ENCODE results near the gene MYO19. TPM values are rescaled to one million over a fixed set of nuclear protein-coding genes. Genes with fewer than 3 reads are reported as not detected.

MYO19 gene
- total and polyA plus RNA-seq, 2 of the 8 experiments (the other 6 are each of a cell fraction or from before 2014, with no cell fraction given), result 126 to 163 TPM

DNA sequence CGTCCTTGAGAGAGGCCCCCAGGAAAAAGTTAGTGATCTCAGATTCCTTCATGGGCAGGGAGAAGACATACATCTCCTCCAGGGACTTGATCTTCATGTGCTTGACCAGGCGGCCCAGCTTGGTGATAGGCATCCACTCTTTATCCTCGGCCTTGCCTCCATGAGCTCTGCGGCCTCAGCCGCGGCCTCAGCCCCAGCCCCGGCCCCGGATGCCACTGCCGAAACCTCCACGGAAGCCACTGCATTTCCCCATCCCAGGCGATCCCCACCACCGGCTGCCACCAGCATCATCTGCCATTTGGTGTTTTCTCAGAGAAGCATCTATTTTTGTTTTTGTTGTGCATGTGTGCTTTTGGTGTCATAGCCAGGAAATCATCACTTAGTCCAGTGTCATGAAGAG is 40.4 kb upstream of the MYO19 start:
- no peak overlapping the region for H3K4ac ChIP-seq (replicated peaks; ENCODE audit: insufficient read length, low read depth, low read length)
- peaks cover 0 to 2% of the 10 kb centered on the region in 2 experiments for H4K20me1 ChIP-seq (replicated peaks in 1 of 2; ENCODE audit: control insufficient read depth in 1 of 2, insufficient read depth in 2 of 2, low read length in 2 of 2)
- H2BK5ac ChIP-seq (ENCODE audit: low read depth, low read length), result no peak overlapping the region
- DNase-seq (ENCODE audit: low read depth in 1 of 2, low spot score in 2 of 2) (no peak), FAIRE-seq (no peak)
- H2BK12ac ChIP-seq (ENCODE audit: low read depth, low read length), result no peak overlapping the region
- no peak overlapping the region for H3K4me3 ChIP-seq (ENCODE audit: extremely low read depth in 1 of 4, insufficient read depth in 2 of 4, low read depth in 3 of 4, low read length in 4 of 4)
- H3K23ac ChIP-seq (ENCODE audit: insufficient read length), result no peak overlapping the region
- peaks cover 2% of the 10 kb centered on the region for H3K79me1 ChIP-seq (ENCODE audit: low read depth, low read length)
- H3K9ac ChIP-seq (replicated peaks in 1 of 4; ENCODE audit: extremely low read depth in 1 of 4, low read depth in 3 of 4, low read length in 3 of 4), result no peak overlapping the region
- no peaks in the 10 kb centered on the region for H3K23me2 ChIP-seq (ENCODE audit: low read depth, low read length)
- WGBS, 2 experiments (ENCODE audit: extremely low coverage in 1 of 2, insufficient coverage in 1 of 2, insufficient read length in 1 of 2, insufficient replicate concordance in 2 of 2, low coverage in 1 of 2, low lambda C conversion rate in 2 of 2, missing lambda C conversion rate in 1 of 2), result 93% methylated on average over 12 of the region's 12 CpGs; no CpG with 5 or more reads in 1 of the 2 experiments
- CTCF ChIA-PET (ENCODE audit: partially characterized antibody), result no interaction called here
- H3K36me3 ChIP-seq (ENCODE audit: control insufficient read depth in 2 of 4, insufficient read depth in 4 of 4, low read length in 3 of 4), result peaks cover 0 to 26% (median 18%) of the 10 kb centered on the region in 4 experiments; a peak in 6 of 8 replicates
- no peaks in the 10 kb centered on the region for H3K4me1 ChIP-seq (replicated peaks in 1 of 4; ENCODE audit: control insufficient read depth in 3 of 4, insufficient read depth in 4 of 4, low read length in 3 of 4)
- H3K27me3 ChIP-seq (replicated peaks in 1 of 4; ENCODE audit: control insufficient read depth in 3 of 4, extremely low read depth in 1 of 4, insufficient read depth in 3 of 4, low read length in 3 of 4), result no peaks in the 10 kb centered on the region
- no peak overlapping the region for H2BK15ac ChIP-seq (ENCODE audit: low read length)
- no peak overlapping the region for H3K56ac ChIP-seq (replicated peaks; ENCODE audit: insufficient read length, low read depth, low read length)
- peaks cover 0 to 1% of the 10 kb centered on the region in 2 experiments; a peak in 1 of 4 replicates for H3K79me2 ChIP-seq (ENCODE audit: control insufficient read depth in 1 of 2, insufficient read depth in 2 of 2, low read length in 2 of 2)
- no peak overlapping the region for H2BK20ac ChIP-seq (ENCODE audit: low read length)
- TF ChIP-seq BCL11A (IDR thresholded peaks at IDR 0.05; ENCODE audit: low read depth in 2 of 2, low read length in 2 of 2) (no peak), TAF1 (IDR thresholded peaks at IDR 0.05; ENCODE audit: low read depth, low read length) (no peak), RNF2 (IDR thresholded peaks at IDR 0.05; ENCODE audit: borderline replicate concordance, low read depth, low read length, missing control alignments, poor library complexity, severe bottlenecking) (no peak), ASH2L (IDR thresholded peaks at IDR 0.05; ENCODE audit: low read length) (no peak), KDM4A (IDR thresholded peaks at IDR 0.05; ENCODE audit: low read depth, low read length, severe bottlenecking) (no peak), KDM1A (IDR thresholded peaks at IDR 0.05; ENCODE audit: borderline replicate concordance, low read length) (no peak), RXRA (IDR thresholded peaks at IDR 0.05; ENCODE audit: insufficient read depth, low read depth, low read length) (no peak), SIRT6 (IDR thresholded peaks at IDR 0.05; ENCODE audit: low read length) (no peak), HDAC6 (IDR thresholded peaks at IDR 0.05; ENCODE audit: low read depth, low read length) (no peak)
- H3K9me3 ChIP-seq (ENCODE audit: insufficient read depth in 2 of 2, low read depth in 1 of 2, low read length in 1 of 2), result no peaks in the 10 kb centered on the region
- H4K5ac ChIP-seq (ENCODE audit: insufficient read length, low read depth, low read length), result no peak overlapping the region
- no peak overlapping the region for H2AFZ ChIP-seq (ENCODE audit: low read length)
- H3K14ac ChIP-seq (ENCODE audit: insufficient read length), result no peak overlapping the region
- no peak overlapping the region for H4K8ac ChIP-seq (ENCODE audit: extremely low read depth, insufficient read depth, low read length)
- no peak overlapping the region for H3K4me2 ChIP-seq (ENCODE audit: insufficient read depth in 1 of 2, low read depth in 2 of 2, low read length in 2 of 2)
- no peak overlapping the region for H2BK120ac ChIP-seq (replicated peaks; ENCODE audit: low read depth, low read length)
- H2AK5ac ChIP-seq (ENCODE audit: low read depth, low read length), result no peak overlapping the region
- POLR2A ChIA-PET (ENCODE audit: partially characterized antibody), result interaction anchor here (0.8 kb wide), 1 partner anchor 48 kb away, joined by 3 read pairs; no protein-coding TSS in a partner anchor
- no peak overlapping the region for H3K27ac ChIP-seq (ENCODE audit: low read depth, low read length)
- H3K18ac ChIP-seq (ENCODE audit: extremely low read depth, low read length), result no peak overlapping the region
- H4K91ac ChIP-seq (replicated peaks; ENCODE audit: insufficient read length, low read length), result no peak overlapping the region

Measured in H1 (cell line).